ENCODE measurements around the gene FAF1.
A peak's percentile ranks its signal among the peaks of the same experiment; 100 is the strongest.
"Not testable (repeated sequence)": the region's sequence is repeated elsewhere in the genome, so short reads cannot be mapped to it uniquely, and the experiment has no call there.

The FAF1 gene

GRCh38 chr1:50959913-50960844 is at the start of gene FAF1:
TSS of gene FAF1 (minus strand) at chr1:50960267. CDS start at chr1:50959811, 456 bp downstream.
- peak; percentile 96 to 98 for DNase-seq

GRCh38 chr1:51009381-51009780 is 49.3 kb upstream of the FAF1 start:
- no peak for DNase-seq

- not testable (repeated sequence) for DNase-seq
Measured at GRCh38 chr1:51005549-51005948, 45.5 kb upstream of the FAF1 start.

- DNase-seq, result no peak
Measured at GRCh38 chr1:51002516-51002915, 42.4 kb upstream of the FAF1 start.

GRCh38 chr1:51000651-51001050 is 40.6 kb upstream of the FAF1 start:
- DNase-seq, result no peak

- no peak for DNase-seq
Measured at GRCh38 chr1:51000160-51000559, 40.1 kb upstream of the FAF1 start.

- not testable (repeated sequence) for DNase-seq
Measured at GRCh38 chr1:50999375-50999774, 39.3 kb upstream of the FAF1 start.

GRCh38 chr1:50996083-50996482 is 36.0 kb upstream of the FAF1 start:
- DNase-seq, result no peak

GRCh38 chr1:50995651-50996050 is 35.6 kb upstream of the FAF1 start:
- no peak for DNase-seq

- no peak for DNase-seq
Measured at GRCh38 chr1:50994997-50995396, 34.9 kb upstream of the FAF1 start.

- DNase-seq, result no peak
Measured at GRCh38 chr1:50993645-50994044, 33.6 kb upstream of the FAF1 start.

- no peak for DNase-seq
Measured at GRCh38 chr1:50992532-50993318, 32.7 kb upstream of the FAF1 start.

- no peak for DNase-seq
Measured at GRCh38 chr1:50989694-50990093, 29.6 kb upstream of the FAF1 start.

- DNase-seq, result no peak
Measured at GRCh38 chr1:50986653-50987052, 26.6 kb upstream of the FAF1 start.

- DNase-seq, result no peak
Measured at GRCh38 chr1:50985094-50985493, 25.0 kb upstream of the FAF1 start.

- no peak for DNase-seq
Measured at GRCh38 chr1:50983219-50983802, 23.2 kb upstream of the FAF1 start.

GRCh38 chr1:50982611-50983010 is 22.5 kb upstream of the FAF1 start:
- no peak for DNase-seq

GRCh38 chr1:50981741-50982140 is 21.7 kb upstream of the FAF1 start:
- DNase-seq, result peak; percentile 73 to 80

- DNase-seq, result no peak
Measured at GRCh38 chr1:50980505-50980904, 20.4 kb upstream of the FAF1 start.

- DNase-seq, result no peak
Measured at GRCh38 chr1:50979937-50980336, 19.9 kb upstream of the FAF1 start.

GRCh38 chr1:50978852-50979781 is 19.1 kb upstream of the FAF1 start:
- DNase-seq, result peak; percentile 57 to 72

- peak; percentile 62 to 89 for DNase-seq
Measured at GRCh38 chr1:50978144-50978851, 18.2 kb upstream of the FAF1 start.

Measured in SHP77 (cell line).